ENCODE measurements around the gene SYNJ2. TPM values are rescaled to one million over a fixed set of nuclear protein-coding genes. Genes with fewer than 3 reads are reported as not detected.
A peak's percentile ranks its signal among the peaks of the same experiment; 100 is the strongest.

Gene SYNJ2
- total RNA-seq, 2 donors from 2014 or later, result 28.0 to 32.0 TPM

DNA sequence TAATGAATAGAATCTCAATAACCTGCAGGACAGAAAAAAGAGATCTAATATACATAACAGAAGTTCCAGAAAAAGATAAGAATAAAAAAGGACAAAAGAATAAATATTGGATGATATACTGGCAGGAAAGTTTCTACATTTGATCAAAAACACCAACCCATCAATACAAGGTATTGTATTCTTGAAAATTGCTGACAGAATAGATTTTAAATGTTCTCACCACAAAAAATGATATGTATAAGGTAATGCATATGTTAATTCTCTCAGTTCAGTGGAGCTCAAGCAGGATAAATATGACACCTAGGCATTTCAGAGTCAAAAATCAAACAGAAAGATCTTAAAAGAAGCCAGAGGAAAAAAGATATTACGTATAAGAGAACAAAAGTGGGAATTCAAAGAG is 142.6 kb downstream of the SYNJ2 start:
- no peak for ATAC-seq (replicated peaks)
- H3K27ac Mint-ChIP-seq, result no peak overlapping the region
- no peaks in the 10 kb centered on the region for H3K27me3 Mint-ChIP-seq
- H3K4me3 Mint-ChIP-seq, result no peak overlapping the region
- no peaks in the 10 kb centered on the region for H3K9me3 Mint-ChIP-seq
- no peaks in the 10 kb centered on the region for H3K4me1 Mint-ChIP-seq
- peaks cover 36% of the 10 kb centered on the region for H3K36me3 Mint-ChIP-seq (ENCODE audit: low read depth)

- Mint-ChIP-seq H3K27me3 (no peaks in the 10 kb centered on the region), H3K9me3 (no peaks in the 10 kb centered on the region), H3K27ac (no peak overlapping the region), H3K4me3 (no peak overlapping the region), H3K4me1 (no peaks in the 10 kb centered on the region), H3K36me3 (ENCODE audit: low read depth) (peaks cover 36% of the 10 kb centered on the region)
- no peak for ATAC-seq (replicated peaks)
Observed at GRCh38 chr6:158125271-158125670, 143.6 kb downstream of the SYNJ2 start.

DNA sequence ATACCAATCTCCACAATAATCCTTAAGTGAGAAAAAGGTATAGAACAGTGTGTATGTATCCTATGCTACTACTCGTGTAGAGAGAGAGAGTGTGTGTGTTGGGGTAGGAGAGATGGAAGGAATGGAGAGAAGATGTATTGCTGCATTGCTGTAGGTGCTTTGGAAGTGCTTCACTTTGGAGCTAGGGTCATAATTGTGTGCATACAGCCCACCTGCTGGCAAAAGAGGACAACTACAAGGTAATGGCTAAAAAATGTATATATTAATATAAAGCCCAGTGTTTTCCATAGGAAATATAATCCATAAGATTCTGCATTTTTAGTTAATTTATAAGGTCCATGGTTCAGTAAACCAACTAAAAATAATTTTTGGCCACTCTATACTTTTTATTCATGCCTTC is 150.3 kb downstream of the SYNJ2 start:
- Mint-ChIP-seq H3K9me3 (no peaks in the 10 kb centered on the region), H3K36me3 (ENCODE audit: low read depth) (peaks cover 11% of the 10 kb centered on the region), H3K27ac (no peak overlapping the region), H3K27me3 (no peaks in the 10 kb centered on the region), H3K4me3 (no peak overlapping the region), H3K4me1 (no peaks in the 10 kb centered on the region)
- no peak for ATAC-seq (replicated peaks)

DNA sequence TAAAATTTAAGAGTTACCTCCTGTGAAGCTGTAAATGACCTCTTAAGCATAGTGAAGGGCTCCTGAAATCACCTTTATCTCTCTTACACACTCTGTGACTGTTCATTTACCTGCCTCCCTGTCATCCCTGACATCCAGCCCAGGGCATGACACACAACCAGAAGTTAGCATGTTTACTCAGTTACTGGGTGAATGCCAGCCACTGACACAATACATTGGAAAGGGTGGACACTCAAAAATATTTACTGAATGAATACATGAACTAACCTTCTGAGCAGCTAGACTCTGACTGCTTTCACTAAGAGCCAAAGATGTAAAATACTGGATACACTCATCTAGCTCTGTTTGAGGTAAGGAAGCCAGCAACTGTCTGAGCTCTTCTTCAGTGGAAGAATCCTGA is 161.1 kb downstream of the SYNJ2 start:
- Mint-ChIP-seq H3K9me3 (no peaks in the 10 kb centered on the region), H3K4me1 (no peaks in the 10 kb centered on the region), H3K27me3 (no peaks in the 10 kb centered on the region), H3K36me3 (ENCODE audit: low read depth) (peaks cover 48% of the 10 kb centered on the region), H3K27ac (no peak overlapping the region), H3K4me3 (no peak overlapping the region)
- no peak for ATAC-seq (replicated peaks)

- H3K27ac Mint-ChIP-seq, result no peak overlapping the region
- no peaks in the 10 kb centered on the region for H3K9me3 Mint-ChIP-seq
- ATAC-seq (replicated peaks), result peak; percentile 46
- H3K27me3 Mint-ChIP-seq, result no peaks in the 10 kb centered on the region
- no peaks in the 10 kb centered on the region for H3K4me1 Mint-ChIP-seq
- peaks cover 51% of the 10 kb centered on the region for H3K36me3 Mint-ChIP-seq (ENCODE audit: low read depth)
- H3K4me3 Mint-ChIP-seq, result no peak overlapping the region
Observed at GRCh38 chr6:158143700-158144099, 162.0 kb downstream of the SYNJ2 start.

Other genes starting within 250 kb of the SYNJ2 start
- 10 to 100 TPM; 20.5 to 71.9 TPM for gene SNX9, start 158.6 kb upstream of the SYNJ2 start, total RNA-seq
- 1 to 10 TPM; 4.3 to 6.4 TPM for gene SERAC1, start 186.4 kb downstream of the SYNJ2 start, total RNA-seq
- gene GTF2H5, start 186.5 kb downstream of the SYNJ2 start, total RNA-seq, result 10 to 100 TPM; 11.8 to 19.8 TPM

All from activated T-helper 17 cell treated with anti-CD3 and anti-CD28 coated beads, Interleukin-2, amount 50 U/mL, for 72 hours (primary cell).